Activated naive CD4-positive, alpha-beta T cell treated with anti-CD3 and anti-CD28 coated beads for 36 hours (primary cell): ENCODE data around the gene CAMSAP3. TPM values are rescaled to one million over a fixed set of nuclear protein-coding genes. Genes with fewer than 3 reads are reported as not detected.

ENCODE experiments used
- CTCF ChIA-PET: fragments of 350-600 bp; sonication (Branson Sonifier 250); formaldehyde crosslinking; loops from one replicate; lab custom pipeline; 2021; ENCODE audit warnings: antibody characterized with exemption; lab: Charles Lee
- DNase-seq: peaks from one replicate; pipeline ENCODE4 v3.0.0-alpha.2; 2020
- H3K27ac Mint-ChIP-seq: one replicate; pipeline ENCODE4 v1.8.0; 2021; ENCODE audit warnings: mild to moderate bottlenecking, mixed read lengths
- H3K27me3 Mint-ChIP-seq: one replicate; pipeline ENCODE4 v1.8.0; 2021; ENCODE audit warnings: low read depth, mixed read lengths
- H3K36me3 Mint-ChIP-seq: one replicate; pipeline ENCODE4 v1.8.0; 2021; ENCODE audit warnings: low read depth, mixed read lengths
- H3K4me1 Mint-ChIP-seq: one replicate; pipeline ENCODE4 v1.8.0; 2021; ENCODE audit warnings: low read depth, mixed read lengths
- H3K4me3 Mint-ChIP-seq: one replicate; pipeline ENCODE4 v1.8.0; 2021; ENCODE audit warnings: mild to moderate bottlenecking, moderate library complexity, mixed read lengths
- H3K9me3 Mint-ChIP-seq: one replicate; pipeline ENCODE4 v1.8.0; 2021; ENCODE audit warnings: mixed read lengths
- intact Hi-C: fragments of 100-400 bp; cut with micrococcal nuclease; formaldehyde crosslinking; loops from one replicate; pipeline ENCODE4 v1.15.1; 2023
- total RNA-seq, 2 experiments: library from RNA; stranded (reverse); gene quantifications; one replicate each; pipeline ENCODE4 v1.2.3, GENCODE V29; 2021

CAMSAP3 gene
- total RNA-seq: under 1 TPM; 0.24 to 0.30 TPM

DNA sequence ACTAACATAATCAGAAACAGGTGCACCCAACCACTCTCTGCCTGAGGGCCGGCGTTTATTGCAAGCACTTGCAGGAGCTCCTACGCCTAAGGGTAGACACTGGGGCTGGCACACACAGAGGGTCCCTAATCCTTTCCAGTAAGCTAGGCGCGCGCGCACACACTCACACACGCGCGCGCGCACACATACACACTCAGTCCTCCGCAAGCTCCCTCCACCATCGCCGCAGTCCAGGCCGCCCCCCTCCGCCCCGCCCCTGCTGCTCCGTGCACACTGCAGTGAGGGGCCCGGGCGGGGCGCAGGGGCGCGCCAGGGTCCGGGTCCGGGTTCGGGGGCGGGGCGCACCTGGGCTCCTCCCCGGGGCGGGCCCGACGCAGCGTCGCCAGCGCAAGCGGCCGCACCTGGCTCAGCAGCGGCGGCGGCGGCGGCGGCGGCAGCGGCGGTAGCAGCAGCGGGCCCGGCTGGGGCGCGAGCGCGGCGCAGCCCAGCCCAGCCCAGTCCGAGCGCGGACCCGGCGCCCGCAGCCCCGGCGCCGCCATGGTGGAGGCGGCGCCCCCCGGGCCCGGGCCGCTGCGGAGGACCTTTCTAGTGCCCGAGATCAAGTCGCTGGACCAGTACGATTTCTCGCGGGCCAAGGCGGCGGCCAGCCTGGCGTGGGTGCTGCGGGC, at the start of gene CAMSAP3:
Gene CAMSAP3 (plus strand): TSS at position 398 of the 668 bp plus-strand sequence. CDS start 140 bp downstream, at position 538.
- Mint-ChIP-seq H3K36me3 (no peaks in the 10 kb centered on the region), H3K27ac (no peak within 1 kb of the TSS), H3K4me3 (peak within 1 kb of the TSS; percentile 59), H3K4me1 (peaks cover 4% of the 10 kb centered on the region), H3K27me3 (peaks cover 22% of the 10 kb centered on the region), H3K9me3 (no peaks in the 10 kb centered on the region)
- intact Hi-C loops: no loop called here
- peak; percentile 28 for DNase-seq
- CTCF ChIA-PET: interaction anchor here (3.5 kb wide), 1 partner anchor 27 kb away, joined by 16 read pairs; no protein-coding TSS in a partner anchor

DNA sequence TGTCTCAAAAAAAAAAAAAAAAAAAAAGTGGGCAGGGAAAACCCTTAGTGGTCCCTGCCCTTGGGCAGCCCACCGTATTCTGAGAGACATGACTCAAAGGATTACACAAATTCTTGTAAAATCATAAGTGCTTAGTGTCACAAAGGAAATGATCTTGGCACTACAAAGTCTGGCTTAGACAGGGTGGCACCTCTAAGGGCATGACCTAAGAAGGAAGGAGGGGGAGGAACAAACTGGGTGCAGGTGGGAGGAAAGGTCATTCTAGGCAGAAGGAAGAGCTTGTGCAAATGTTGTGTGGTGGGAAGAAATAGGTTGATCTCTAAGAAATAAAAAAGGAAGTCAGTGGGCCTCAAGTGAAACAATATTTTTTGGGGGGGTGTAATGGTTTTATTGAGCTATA, 49.8 kb upstream of the CAMSAP3 start:
- Mint-ChIP-seq H3K27ac (peak overlapping the region; percentile 20), H3K9me3 (no peaks in the 10 kb centered on the region), H3K36me3 (peaks cover 15% of the 10 kb centered on the region), H3K27me3 (no peaks in the 10 kb centered on the region), H3K4me1 (peaks cover 8% of the 10 kb centered on the region), H3K4me3 (no peak overlapping the region)
- CTCF ChIA-PET: no interaction called here
- DNase-seq: peak; percentile 30
- intact Hi-C loops: no loop called here

GRCh38 chr19:7547159-7547558, 48.5 kb upstream of the CAMSAP3 start:
- Mint-ChIP-seq H3K27me3 (no peaks in the 10 kb centered on the region), H3K27ac (no peak overlapping the region), H3K9me3 (no peaks in the 10 kb centered on the region), H3K4me3 (no peak overlapping the region), H3K36me3 (peaks cover 15% of the 10 kb centered on the region), H3K4me1 (peaks cover 12% of the 10 kb centered on the region)
- no peak for DNase-seq
- CTCF ChIA-PET: interaction anchor here (0.8 kb wide), 1 partner anchor 21 kb away, joined by 3 read pairs; no protein-coding TSS in a partner anchor
- intact Hi-C loops: no loop called here

- H3K36me3 Mint-ChIP-seq: peaks cover 9% of the 10 kb centered on the region
- no peaks in the 10 kb centered on the region for H3K27me3 Mint-ChIP-seq
- CTCF ChIA-PET: no interaction called here
- DNase-seq: no peak
- H3K27ac Mint-ChIP-seq: no peak overlapping the region
- H3K4me3 Mint-ChIP-seq: no peak overlapping the region
- intact Hi-C loops: no loop called here
- no peaks in the 10 kb centered on the region for H3K9me3 Mint-ChIP-seq
- H3K4me1 Mint-ChIP-seq: peaks cover 12% of the 10 kb centered on the region
Measured at GRCh38 chr19:7549429-7550148, 46.1 kb upstream of the CAMSAP3 start.

DNA sequence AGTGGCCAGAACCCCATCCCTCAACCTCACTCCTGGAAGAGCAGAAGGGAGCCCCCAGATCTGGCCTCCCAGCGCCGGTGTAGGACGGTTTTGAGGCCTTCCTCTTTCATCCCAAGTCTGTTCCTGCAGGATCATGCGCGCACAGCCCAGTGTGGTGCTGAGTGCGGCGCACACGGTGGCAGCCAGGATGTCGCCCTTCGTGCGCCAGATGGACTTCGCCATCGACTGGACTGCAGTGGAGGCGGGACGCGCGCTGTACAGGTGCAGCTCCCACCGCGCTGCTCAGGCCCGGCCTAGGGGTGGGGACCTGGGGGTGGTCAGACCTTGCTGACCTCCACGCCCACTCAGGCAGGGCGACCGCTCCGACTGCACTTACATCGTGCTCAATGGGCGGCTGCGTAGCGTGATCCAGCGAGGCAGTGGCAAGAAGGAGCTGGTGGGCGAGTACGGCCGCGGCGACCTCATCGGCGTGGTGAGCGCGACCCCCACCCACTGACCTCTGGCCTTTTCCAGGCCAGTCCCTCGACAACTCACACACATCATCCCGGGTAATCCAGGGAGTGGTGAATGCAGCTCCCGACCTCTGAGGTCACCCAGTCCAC, 45.4 kb upstream of the CAMSAP3 start:
- H3K4me1 Mint-ChIP-seq: peaks cover 11% of the 10 kb centered on the region
- H3K36me3 Mint-ChIP-seq: peaks cover 9% of the 10 kb centered on the region
- CTCF ChIA-PET: no interaction called here
- no peak for DNase-seq
- no peak overlapping the region for H3K4me3 Mint-ChIP-seq
- no peaks in the 10 kb centered on the region for H3K9me3 Mint-ChIP-seq
- no peaks in the 10 kb centered on the region for H3K27me3 Mint-ChIP-seq
- intact Hi-C loops: no loop called here
- no peak overlapping the region for H3K27ac Mint-ChIP-seq

GRCh38 chr19:7550987-7551761, 44.5 kb upstream of the CAMSAP3 start:
- H3K4me3 Mint-ChIP-seq: no peak overlapping the region
- CTCF ChIA-PET: interaction anchor here (1.3 kb wide), 1 partner anchor 17 kb away, joined by 3 read pairs; no protein-coding TSS in a partner anchor
- DNase-seq: peak; percentile 46
- peaks cover 10% of the 10 kb centered on the region for H3K36me3 Mint-ChIP-seq
- H3K27ac Mint-ChIP-seq: no peak overlapping the region
- intact Hi-C loops: no loop called here
- no peaks in the 10 kb centered on the region for H3K27me3 Mint-ChIP-seq
- no peaks in the 10 kb centered on the region for H3K9me3 Mint-ChIP-seq
- H3K4me1 Mint-ChIP-seq: peaks cover 6% of the 10 kb centered on the region

DNA sequence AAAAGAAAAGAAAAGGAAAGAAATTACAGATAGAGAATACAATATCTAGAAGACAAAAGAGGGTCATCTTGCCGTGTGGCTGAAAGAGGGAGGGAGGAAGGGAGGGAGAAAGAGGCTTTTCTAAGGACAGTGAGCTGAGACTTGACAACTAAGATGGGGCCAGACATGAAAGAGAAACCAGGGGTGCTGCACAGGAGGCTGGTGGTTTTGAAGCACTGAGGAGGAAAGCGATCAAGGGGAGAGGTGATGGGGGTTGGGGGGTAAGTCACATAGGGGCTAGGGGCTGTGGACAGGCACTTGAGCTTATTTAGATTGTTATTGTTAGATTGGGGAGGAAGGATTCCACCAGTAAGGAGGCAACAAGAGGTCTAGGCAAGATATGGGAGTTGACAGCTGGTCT, 42.9 kb upstream of the CAMSAP3 start:
- CTCF ChIA-PET: interaction anchor here (1.6 kb wide), 1 partner anchor 16 kb away, joined by 6 read pairs; no protein-coding TSS in a partner anchor
- peaks cover 6% of the 10 kb centered on the region for H3K4me1 Mint-ChIP-seq
- no peaks in the 10 kb centered on the region for H3K9me3 Mint-ChIP-seq
- H3K36me3 Mint-ChIP-seq: peaks cover 18% of the 10 kb centered on the region
- DNase-seq: no peak
- H3K4me3 Mint-ChIP-seq: no peak overlapping the region
- no peaks in the 10 kb centered on the region for H3K27me3 Mint-ChIP-seq
- intact Hi-C loops: no loop called here
- no peak overlapping the region for H3K27ac Mint-ChIP-seq

GRCh38 chr19:7554565-7554964, 41.1 kb upstream of the CAMSAP3 start:
- Mint-ChIP-seq H3K27ac (no peak overlapping the region), H3K4me1 (peaks cover 6% of the 10 kb centered on the region), H3K4me3 (no peak overlapping the region), H3K36me3 (peaks cover 26% of the 10 kb centered on the region), H3K9me3 (no peaks in the 10 kb centered on the region), H3K27me3 (no peaks in the 10 kb centered on the region)
- no peak for DNase-seq
- intact Hi-C loops: no loop called here
- CTCF ChIA-PET: no interaction called here

DNA sequence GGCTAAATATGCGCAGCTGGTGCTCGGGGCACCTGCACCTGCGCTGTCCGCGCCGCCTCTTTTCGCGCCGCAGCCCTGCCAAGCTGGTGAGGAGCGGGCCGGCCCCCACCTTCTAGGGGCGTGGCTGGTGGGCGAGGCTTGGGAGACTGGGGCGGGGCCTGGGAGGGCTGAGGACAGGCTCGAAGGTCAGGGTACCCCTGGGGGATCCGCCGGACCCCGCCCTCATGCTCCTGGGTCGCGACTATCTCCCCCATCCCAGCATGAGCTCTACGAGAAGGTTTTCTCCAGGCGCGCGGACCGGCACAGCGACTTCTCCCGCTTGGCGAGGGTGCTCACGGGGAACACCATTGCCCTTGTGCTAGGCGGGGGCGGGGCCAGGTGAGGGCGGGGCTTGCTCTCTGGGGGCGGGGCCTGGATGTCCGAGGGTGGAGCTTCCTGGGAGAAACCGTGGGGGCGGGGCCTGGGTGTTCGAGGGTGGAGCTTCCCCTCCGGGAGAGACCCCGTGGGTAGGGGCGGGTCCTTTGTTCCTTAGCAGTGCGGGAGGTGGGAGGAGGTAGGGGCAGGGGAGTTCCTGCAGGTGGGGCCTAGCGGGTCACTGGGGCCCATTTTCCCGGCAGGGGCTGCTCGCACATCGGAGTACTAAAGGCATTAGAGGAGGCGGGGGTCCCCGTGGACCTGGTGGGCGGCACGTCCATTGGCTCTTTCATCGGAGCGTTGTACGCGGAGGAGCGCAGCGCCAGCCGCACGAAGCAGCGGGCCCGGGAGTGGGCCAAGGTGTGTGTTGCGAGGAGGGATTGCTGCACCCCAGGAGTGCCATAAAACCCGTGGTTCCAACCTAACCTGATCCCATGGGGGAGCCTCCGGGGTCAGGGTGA, 40.4 kb upstream of the CAMSAP3 start:
- peaks cover 25% of the 10 kb centered on the region for H3K36me3 Mint-ChIP-seq
- H3K4me3 Mint-ChIP-seq: no peak overlapping the region
- CTCF ChIA-PET: interaction anchor here (1.9 kb wide), 1 partner anchor 12 kb away, joined by 4 read pairs; no protein-coding TSS in a partner anchor
- peaks cover 6% of the 10 kb centered on the region for H3K4me1 Mint-ChIP-seq
- intact Hi-C loops: no loop called here
- no peak overlapping the region for H3K27ac Mint-ChIP-seq
- no peaks in the 10 kb centered on the region for H3K9me3 Mint-ChIP-seq
- DNase-seq: peak; percentile 41
- no peaks in the 10 kb centered on the region for H3K27me3 Mint-ChIP-seq

- Mint-ChIP-seq H3K27ac (no peak overlapping the region), H3K4me3 (no peak overlapping the region), H3K36me3 (peaks cover 26% of the 10 kb centered on the region), H3K9me3 (no peaks in the 10 kb centered on the region), H3K27me3 (no peaks in the 10 kb centered on the region), H3K4me1 (peaks cover 2% of the 10 kb centered on the region)
- intact Hi-C loops: no loop called here
- DNase-seq: no peak
- CTCF ChIA-PET: interaction anchor here (1.9 kb wide), 1 partner anchor 10 kb away, joined by 4 read pairs; no protein-coding TSS in a partner anchor
Measured at GRCh38 chr19:7556696-7557315, 38.9 kb upstream of the CAMSAP3 start.

- no peak overlapping the region for H3K4me3 Mint-ChIP-seq
- H3K4me1 Mint-ChIP-seq: no peaks in the 10 kb centered on the region
- H3K36me3 Mint-ChIP-seq: peaks cover 27% of the 10 kb centered on the region
- H3K27me3 Mint-ChIP-seq: no peaks in the 10 kb centered on the region
- intact Hi-C loops: no loop called here
- H3K27ac Mint-ChIP-seq: no peak overlapping the region
- no peaks in the 10 kb centered on the region for H3K9me3 Mint-ChIP-seq
- CTCF ChIA-PET: interaction anchor here (0.8 kb wide), 1 partner anchor 30 kb away, joined by 3 read pairs; no protein-coding TSS in a partner anchor
- DNase-seq: no peak
Measured at GRCh38 chr19:7558667-7559066, 37.0 kb upstream of the CAMSAP3 start.
